Stimulated activated CD8-positive, alpha-beta memory T cell treated with anti-CD3 and anti-CD28 coated beads, Interleukin-4, amount 100 ng/mL, for 1 hour (primary cell): Measurements from ENCODE around the gene STARD7.
"Not testable (repeated sequence)": the region's sequence is repeated elsewhere in the genome, so short reads cannot be mapped to it uniquely, and the experiment has no call there.

Experiments
- DNase-seq, 2 donors: peaks; one replicate each; pipeline ENCODE4 v3.0.0-alpha.2; 2020; ENCODE audit warnings: low read depth in 2 of 2, low spot score in 1 of 2

STARD7 gene

DNA sequence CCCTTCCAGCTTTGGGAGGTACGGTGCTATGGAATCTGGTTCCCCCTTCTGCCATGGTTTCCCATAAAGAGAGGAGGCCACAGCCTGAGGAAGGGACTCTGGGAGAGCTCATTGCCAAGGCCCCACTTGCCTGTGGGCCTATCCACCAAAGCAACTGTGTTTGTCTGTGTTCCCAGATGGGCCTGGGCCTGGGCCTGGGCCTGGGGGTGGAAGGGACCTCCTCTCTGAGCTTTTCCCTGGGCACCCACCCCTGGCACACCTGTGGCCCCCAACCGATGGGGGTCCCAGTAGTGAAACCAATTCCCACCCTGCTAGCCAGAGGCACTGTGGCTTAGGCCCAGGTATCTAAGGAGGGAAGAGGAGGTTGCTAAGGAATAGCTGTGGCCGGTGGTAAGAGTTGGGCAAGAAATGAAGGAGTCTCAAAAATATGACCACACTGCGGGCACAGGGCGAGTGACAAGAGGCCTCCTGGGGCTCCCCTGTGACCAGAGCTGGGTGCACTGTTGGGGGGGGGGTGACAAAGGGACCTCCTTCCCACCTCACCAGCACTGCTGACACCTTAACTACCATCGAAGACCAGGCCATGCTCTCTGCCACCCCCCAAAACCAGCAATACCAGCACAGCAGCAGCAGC, 58.5 kb downstream of the STARD7 start:
- DNase-seq: no peak

DNA sequence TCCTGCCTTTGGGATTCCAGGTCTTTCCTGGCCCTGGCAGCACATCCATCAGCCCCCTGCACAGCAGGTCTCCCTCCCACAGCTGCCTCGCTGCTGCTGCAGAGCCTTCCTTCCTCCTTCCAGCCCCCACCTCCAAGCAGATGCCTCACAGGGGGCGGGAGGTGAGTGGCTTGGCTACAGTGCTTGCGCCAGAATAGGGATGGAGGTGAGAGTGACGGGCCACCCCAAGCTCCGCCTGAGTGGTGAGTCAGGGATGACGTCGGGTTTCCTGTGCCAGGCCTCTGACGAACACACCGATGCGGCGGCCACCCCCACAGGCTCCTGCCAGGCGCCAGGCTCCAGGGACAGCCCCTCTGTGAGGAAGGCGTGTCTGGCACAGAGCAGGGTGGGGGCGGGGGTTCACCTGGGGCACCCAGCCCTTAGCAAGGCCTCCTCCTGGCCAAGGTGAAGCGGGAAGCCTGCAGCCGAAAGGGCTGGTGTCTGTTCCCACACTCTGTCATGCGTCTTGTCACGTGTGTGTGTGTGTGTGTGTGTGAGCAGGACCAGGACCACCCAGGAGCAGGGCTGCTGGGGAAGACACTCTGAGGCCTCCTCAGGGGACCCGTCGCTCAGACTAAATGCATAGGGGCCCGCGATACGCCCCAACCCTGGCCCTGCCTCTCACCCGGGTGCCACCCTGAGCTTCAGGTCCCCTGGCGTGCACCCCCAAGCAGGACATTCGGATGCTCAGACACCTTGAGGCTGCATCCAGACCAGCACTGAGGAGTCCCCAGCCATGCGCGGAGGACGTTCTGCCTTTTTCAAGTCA, 60.0 kb downstream of the STARD7 start:
- DNase-seq: peak; percentile 91 to 94

DNA sequence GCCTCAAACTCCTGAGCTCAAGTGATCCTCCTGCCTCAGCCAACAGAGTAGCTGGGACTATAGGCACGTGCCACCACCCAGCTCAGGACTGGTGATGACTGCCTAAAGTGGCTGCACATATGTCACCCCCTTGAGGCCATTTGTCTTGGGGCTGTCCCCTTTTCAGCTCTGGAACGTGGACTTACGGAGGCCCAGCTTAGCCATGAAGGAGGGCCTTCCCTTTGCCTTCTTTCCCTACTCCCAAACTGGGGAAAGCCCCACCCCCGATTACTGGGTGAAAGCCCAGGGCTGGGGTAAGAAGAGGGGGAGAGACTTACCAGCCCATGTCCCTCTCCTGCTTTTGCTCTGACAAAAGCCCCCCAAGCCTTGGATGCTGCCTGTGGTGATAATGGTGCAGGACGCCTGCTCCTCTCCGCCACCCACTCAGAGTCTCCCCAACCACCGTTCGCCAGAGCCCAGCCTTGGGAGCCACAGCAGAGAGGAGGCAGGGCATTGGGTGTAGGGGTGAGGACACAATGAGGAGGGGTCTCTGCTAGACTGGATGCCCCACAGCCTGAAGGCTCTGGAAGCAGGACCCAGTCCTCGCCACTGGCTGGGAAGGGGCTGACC, 60.9 kb downstream of the STARD7 start:
- DNase-seq: no peak

DNA sequence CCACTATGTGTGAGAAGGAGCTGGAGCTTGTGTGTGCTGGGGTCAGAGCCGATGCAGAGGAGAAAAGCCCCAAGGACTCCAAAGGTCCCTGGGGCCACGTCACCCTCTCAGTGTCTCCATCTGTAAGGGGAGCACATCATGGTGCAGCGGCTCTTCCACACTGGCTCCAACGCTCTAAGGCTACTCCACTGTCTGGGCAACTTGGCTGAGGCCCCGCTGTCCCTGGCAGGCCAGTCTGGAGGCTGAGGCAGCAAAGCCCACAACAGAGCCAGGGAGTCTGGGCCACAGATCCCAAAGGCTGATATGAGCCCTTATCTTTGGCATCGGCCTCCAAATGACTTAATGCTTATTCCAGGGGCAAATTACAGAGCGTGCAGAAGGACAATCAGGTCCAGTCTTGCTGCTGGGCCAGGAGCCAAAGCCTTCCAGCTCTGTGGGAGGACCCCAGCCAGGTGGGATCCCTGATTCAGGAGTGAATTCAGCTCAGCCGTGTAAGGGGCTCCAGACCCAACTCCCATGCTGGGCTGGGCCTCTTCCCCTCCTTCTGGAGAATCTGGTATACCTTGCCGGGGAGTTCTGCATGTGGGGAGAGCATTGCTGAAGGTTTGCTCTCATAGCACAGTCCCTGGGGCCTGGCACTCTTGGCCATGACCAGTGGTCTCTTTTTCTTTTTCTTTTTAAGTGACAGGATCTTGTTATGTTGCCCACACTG, 61.6 kb downstream of the STARD7 start:
- no peak for DNase-seq

DNA sequence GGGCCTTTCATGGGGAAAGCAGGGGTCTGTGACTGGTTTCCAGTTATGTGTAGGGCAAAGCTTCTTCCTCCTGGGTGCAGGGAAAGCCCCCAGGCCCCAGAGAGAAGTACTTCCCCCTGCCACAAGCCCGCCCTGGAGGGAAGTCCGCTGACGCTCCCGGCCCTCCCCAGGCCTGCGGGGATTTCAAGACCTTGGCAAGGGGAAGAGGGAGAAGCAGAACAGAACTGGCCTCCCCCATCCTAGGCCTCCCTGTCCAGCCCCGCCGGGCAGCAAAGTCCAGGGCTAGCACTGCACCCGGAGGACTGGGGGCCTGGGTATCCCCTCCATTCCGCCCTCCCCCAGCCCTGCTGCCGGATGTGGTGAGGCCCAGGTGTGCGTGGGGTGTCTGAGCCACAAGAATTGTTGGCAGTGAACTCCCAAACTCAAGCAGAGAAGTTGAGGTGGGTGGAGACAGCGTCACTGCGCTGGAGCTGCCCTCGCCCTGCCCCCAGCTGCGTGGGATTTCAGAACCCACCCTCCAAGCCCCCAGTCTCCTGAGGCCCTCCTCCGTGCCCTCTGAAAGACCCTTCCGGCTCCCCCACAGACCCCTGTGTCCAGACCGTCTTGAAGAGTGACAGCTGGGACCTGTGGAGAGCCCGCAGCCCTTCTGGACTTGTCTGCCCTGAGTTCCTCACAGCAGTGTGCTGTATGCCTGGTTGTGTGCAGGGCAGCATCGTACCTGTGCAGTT, 62.3 kb downstream of the STARD7 start:
- DNase-seq: peak; percentile 49 to 69

DNA sequence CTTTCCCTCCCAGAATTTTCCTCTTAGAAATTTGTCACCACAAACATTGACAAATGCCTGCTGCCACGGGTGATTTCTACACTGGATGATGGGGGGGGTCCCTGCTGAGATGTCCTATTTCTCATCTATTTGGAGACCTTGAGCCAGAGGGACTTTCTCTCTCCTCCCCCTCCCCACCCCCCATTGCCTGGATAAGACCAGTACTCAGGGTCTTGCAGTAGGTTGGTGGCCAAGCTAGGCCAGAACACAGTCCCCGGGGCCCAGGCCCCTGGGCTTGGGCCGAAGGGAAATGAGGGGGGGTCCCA, 62.8 kb downstream of the STARD7 start:
- no peak for DNase-seq

DNA sequence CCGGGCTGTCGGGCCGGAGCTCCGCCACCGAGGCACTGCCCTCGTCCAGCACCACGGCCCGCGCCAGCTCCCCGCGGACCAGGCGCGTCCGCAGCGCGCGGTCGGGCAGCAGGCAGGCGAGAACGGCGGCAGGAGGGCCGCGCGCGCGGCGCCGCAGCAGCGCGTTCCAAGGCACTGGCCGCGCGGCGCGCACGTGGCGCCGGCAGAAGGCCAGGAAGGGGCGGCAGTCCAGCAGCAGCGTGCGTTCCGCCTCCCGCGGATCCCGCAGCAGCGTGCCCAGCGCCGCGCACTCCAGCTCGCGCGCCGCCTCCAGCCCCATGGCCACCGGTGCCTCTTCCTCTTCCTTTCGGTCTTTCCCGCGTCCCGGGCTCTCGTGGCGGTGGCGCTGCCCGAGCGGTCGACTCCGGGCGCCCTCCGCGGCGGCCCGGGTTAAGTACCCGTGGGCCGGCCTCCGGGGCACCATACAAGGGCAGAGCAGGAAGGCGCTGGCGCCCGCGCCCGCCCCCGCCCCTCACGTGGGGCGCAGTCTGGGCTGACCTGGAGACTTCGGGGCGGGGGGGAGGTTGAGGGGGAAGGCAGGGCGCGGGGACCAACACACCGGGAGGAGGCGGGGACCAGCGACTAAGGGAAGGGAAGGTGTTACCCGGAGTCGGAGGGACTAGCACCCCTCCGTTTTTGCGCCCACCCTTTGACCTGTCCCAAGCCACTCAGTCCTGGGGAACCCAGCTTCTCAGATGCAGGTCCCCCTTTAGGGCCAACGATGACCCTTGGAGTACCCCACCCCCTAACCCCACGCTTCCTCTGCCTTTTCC, 63.4 kb downstream of the STARD7 start, which contains the start of gene DUSP2:
TSS of gene DUSP2 (minus strand) at position 405 of the 812 bp plus-strand sequence. CDS start at position 319, 86 bp downstream.
- DNase-seq: peak; percentile 79 to 81

DNA sequence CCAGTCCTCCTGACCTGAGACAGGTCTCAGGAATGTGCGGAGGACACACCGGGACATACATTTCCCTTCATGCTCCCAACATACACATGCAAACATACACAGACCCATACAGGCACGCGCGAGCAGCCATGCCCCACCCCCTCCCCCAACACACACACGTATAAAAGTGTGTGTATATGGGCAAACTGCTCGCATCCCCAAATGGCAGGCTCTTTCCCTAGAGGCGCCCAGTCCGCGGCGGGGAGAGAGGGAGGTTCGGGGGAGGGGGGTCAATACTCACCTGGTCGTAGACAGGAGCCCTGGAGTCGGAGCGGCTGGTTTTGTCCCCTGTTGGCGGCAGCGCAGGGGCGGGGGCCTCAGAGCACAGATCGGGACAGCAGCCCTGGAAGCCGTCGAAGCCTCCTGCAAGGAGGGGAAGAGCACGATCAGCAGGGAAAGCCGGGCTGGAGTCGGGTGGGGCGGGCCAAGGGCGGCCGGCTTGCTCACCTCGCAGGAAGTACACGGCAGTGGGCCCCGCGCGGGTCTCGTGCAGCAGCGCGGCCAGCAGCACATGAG, 64.1 kb downstream of the STARD7 start:
- no peak for DNase-seq

DNA sequence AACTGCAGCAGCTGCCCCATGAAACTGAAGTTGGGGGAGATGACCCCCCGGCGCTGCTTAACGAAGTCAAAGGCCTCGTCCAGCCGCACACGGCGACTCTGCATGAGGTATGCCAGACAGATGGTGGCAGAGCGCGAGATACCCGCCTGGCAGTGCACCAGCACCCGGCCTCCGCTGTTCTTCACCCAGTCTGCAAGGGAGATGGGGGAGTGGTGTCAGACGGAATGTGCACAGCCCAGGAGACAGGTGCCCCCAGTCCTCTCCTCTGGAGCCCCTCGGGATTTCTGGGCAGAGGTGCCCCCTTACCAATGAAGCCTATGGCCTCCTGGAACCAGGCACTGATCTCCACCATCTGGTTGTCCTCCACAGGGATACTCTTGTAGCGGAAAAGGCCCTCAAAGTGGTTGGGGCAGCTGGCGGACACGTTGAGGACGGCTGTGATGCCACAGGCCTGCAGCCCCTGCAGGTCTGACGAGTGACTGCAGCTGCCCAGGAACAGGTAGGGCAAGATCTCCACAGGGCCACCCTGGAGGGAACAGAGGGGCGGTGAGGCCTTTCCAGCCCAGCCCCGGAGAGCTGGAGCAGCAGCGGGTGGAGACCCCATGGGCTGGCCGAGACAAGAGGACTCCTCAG, 64.7 kb downstream of the STARD7 start:
- no peak for DNase-seq

DNA sequence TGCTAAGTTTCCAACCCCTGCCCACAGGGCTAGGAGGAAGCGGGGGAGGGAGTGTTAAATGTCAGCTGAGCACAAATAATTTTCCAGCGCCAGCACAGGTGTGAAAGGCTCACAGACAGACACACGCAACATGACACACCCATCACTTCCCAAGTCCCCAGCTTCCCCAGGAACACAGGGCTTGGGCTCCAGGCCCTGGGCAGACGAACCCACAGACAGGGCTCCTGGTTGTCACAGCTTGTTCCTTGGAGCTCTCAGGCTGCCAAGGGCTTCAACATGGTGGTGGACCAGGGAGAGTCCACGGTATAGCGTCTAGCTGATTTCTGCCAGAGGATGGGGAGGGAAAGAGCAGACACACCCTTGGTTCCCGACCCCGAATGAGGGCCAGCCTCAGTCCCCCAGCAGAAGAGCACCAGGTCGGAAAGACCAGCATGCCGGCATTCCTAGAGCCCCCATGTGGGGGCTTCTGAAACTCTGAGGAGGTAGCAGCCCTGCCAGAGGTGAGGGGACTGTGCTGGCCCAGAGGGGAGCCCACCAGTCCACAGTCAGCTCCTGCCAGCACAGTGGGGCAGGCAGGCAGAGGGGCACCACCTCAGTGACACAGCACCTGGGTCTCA, 65.3 kb downstream of the STARD7 start:
- no peak for DNase-seq

DNA sequence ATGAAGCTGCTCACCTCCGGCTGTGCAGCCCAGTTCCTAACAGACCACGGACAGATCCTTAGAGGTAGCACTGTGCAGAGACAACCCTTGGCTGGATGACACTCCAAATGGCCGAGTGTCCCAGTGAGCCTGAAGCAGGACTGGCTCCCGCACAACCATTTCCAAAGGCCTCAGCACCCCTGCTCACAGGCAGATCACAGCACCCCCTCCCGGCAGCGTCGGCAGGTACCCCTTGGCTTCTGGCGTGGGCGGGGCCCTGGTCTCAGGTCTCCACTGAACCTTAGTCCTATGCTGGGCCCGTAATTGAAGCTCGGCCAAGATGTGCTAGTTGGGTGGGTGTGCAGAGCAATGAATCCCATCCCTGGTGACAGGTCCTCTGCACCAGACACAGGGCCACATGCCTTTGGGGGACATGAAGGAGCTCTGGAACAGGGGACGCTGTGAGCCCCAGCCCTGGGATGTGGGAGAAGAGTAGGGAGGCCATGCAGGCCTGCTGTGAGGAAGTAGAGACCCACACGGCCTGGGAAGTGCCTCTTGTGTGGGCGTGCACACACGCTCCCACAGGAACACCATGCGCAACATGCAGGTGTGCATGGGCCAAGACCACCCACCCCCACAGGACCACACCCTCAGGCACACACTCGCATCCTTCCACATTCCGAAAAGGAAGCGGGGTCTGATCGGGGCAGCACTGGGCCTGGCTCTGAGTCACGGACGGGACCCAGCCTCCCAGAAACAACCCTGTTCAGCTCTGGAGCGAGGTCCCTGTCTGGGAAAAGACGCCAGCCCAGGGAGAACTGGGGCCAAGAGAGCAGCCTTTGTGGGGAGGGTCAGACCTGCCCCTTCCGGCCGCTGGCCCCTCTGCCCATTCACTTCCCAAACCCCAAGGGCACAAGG, 66.2 kb downstream of the STARD7 start:
- DNase-seq: peak; percentile 42 to 58

DNA sequence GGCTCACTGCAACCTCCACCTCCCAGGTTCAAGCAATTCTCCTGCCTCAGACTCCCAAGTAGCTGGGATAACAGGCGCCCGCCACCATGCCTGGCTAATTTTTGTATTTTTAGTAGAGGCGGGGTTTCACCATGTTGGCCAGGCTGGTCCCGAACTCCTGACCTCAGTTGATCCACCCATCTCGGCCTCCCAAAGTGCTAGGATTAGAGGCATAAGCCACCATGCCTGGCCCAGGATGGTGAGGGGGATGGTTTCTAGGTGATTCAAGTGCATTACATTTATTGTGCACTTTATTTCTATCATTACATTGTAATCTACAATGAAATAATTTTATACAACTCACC, 67.0 kb downstream of the STARD7 start:
- not testable (repeated sequence) for DNase-seq

DNA sequence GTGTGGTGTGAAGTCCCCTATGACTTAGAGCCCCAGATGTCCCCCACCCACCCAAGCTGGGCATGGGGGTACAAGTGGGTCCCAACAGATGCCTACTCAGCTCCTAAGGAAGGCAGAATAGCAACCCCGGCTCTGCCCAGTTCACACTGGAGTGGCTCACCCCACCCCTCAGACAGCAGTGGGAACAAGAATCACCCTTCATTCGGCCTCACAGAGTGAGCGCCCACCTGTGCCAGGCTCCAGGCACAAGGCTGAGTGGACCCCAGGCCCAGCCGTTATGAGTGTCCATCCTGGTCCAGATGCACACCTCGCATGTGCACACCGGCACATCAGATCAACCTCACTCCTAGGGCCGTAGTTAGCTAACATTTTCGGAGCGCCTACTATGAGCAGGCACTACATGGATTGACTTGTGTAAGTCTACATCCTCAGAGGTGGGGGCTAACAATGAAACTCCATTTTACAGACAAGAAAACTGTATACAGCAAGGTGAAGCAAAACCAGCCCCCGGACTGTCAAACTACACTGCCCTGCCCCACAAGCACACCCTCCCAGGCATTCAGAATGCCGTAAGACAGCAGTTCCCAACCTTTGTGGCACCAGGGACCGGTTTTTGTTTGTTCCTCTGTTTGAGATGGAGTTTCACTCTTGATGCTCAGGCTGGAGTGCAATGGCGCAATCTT, 67.5 kb downstream of the STARD7 start:
- DNase-seq: no peak

DNA sequence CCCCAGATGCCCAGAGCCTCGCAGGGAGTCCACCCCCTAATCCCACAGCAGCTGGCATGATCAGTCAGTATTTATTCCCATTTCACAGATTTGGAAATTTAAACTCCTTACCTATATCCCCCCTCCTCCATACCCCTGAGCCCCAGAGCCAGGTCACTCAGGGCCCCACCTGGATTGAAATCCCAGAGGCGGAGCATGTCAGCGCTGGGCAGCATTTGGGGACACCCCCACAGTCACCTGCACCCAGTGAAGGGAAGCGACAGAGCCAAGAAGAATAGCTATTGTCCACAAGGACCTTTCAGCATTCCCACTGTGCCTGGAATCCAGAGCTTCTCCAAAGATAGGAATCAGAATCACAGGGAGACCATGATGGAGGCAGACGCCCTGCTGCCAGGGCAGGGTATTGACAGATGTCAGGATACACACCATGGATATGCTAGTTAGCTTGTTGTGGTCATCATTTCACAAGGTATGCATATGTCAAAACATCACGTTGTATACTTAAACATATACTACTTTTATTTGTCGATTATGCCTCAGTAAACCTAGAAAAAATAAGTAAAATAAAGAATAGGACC, 69.4 kb downstream of the STARD7 start:
- DNase-seq: no peak

DNA sequence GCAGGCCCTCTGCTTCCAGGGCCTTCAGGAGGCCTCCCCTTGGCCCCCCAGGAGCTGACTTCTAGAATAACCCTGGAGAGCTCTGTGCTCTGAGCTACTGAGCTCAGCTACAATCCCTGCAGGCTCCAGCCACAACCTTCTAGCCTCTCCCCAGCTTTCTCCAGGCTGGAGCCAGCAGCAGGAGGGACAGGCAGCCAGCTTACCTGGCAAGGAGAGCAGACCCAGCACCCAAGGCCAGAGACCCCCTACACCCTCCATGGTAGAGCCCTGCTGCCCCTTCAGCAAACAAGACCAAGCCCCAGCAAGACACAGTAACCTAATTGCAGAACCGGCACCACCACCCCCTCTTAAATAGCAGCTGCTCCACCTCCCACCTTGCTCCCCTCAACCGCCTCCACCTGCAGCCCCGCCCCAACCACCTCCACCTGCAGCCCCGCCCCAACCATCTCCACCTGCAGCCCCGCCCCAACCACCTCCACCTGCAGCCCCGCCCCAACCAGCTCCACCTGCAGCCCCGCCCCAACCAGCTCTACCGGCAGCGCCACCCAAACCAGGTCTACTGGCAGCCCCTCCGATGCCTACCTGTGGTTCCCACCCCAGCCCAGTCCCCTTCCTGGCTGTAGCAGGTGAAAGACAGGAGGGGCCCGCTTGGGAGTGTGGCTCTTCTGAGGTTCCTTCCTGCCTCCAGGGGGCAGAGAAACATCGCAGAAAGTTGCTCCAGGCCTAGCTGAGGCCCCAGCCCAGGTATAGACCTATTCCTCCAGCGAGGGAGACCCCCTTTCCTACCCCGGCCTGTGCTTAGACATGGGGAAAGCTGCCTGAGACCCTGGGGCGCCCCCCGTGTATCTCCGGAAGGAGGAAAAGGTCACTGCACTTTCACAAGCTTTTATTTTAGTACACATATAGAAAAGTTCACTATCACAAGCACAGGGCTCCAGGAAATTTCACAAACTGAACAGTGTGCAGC, 70.2 kb downstream of the STARD7 start, which contains the start of gene ASTL:
TSS of gene ASTL (minus strand) at position 324 of the 967 bp plus-strand sequence. CDS start at position 258, 66 bp downstream.
- DNase-seq: no peak
